GM19238 (cell line): Measurements from ENCODE around the gene PPM1A.

Experiments used
- DNase-seq: peaks from one replicate; pipeline ENCODE4 v3.0.0; 2011; ENCODE audit warnings: low spot score; ENCODE audit not compliant: insufficient read length

Gene PPM1A

DNA sequence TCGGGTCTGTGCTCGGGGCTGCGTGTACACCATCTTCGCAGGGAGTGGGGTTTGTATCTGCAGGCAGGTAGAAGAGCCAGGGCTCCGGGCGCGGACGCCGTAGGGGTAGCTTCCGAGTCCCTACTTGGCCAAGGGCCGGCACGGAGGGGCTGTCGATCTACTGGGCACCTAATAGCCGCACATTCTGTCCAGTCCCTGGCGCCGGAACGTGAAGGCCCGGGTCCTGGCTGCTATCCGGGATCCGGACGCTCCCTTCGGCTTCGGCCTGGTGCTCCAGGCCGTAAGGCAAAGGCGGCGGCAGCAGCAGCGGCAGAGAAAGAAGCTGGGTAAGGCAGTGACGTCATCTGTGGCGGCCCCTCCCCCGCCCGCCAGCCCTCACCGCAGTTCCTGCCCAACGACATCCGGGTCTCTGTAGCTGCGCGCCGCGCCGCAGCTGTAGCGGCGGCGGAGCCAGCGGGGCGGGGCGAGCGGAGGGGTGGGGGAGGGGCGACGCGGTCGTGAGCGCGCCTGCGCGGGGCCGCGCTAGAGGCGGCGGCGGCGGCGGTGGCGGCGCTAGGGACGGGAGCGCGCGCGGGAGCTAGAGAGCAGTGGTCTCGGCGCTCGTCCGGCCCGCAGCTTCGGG, at the start of gene PPM1A:
PPM1A (plus strand) TSS at position 525 of the 622 bp plus-strand sequence. CDS start 33,483 bp downstream, outside the sequence.
- peak; percentile 92 for DNase-seq

DNA sequence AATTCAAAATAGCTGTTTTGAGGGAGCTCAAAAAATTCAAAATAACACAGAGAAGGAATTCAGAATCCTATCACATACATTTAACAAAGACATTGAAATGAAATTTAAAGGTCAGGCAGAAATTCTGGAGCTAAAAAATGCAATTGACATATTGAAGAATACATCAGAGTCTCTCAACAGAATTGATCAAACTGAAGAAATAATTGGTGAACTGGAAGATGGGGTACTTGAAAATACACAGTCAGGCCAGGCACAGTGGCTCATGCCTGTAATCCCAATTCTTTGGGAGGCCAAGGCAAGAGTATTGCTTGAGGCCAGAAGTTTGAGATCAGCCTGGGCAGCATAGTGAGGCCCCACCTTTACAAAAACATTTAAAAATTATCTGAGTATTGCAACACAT, 49.7 kb upstream of the PPM1A start:
- DNase-seq, result no peak

DNA sequence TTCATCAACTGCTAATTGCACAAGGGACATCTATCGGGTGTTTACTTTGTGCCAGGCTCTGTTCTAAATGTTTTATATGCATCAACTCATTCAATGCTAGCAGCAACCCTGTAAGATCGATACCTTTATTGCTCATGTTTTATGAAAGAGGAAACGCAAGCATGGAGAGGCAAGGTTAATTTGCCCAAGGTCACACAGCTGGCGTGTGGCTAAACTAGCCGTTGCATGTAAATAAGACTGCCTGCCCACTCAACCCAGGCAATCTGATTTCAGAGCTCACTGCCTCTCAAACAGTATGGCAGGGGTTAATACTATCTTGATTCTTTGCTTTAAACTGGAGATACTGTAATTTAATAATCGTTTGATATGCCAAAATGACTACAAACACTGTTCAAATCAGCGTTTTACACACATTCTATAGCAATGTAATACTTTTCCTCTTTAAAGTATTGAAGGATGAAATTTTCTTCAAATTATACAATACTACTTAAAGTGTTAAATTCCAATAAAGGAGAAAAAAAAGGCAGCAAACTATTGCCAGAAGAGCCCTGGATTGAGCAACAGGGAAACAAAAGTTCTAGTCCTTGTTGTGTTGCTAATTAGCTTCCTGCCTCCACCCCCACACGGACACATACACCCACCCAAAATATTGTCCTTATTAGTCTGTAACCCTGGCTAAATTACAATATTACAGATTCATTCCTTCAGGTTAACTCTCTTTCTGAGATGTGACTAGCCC, 44.7 kb upstream of the PPM1A start:
- peak; percentile 22 for DNase-seq

DNA sequence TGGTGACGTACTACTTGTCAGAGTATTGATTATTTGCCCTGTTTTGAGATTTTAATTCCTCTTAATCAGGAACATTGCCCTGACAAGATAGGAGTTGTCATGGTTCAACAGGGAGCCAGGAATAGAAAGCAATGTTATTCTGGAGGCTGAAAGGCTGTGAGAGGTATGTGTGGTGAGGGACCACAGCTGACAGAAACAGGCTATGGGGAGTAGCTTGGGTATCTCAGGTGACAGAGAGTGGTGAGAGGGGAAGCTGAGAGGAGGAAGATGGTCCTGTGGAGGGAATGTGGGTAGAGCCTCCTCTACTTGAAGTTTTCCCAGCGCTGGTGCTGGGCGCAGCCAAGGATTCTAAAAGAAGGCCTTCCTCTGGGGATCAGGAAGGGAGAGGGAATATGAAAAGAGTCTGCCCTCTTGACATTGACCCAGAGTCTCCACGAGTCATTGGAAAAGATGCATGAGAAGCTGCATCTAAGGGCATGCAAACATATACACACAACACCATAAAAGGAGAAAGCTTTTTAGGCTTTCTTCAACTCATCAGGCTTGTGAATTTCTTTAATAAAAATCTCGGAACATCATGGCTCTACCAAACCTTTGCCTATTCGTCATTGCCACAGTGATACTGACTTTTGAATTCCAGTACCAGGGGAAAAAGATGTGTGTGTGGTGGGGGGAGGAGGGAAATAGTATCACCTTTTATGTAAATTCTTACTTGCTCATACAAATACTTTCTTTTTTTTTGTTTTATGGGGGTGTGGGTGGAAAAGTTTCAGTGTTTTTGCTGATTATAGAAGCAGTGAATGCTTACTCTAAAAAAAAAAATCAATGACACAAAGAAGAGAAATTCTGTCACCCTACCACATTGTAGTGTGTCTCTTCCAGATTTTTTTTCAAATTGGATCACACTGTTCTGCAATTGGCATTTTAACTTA, 43.9 kb upstream of the PPM1A start:
- DNase-seq, result no peak

DNA sequence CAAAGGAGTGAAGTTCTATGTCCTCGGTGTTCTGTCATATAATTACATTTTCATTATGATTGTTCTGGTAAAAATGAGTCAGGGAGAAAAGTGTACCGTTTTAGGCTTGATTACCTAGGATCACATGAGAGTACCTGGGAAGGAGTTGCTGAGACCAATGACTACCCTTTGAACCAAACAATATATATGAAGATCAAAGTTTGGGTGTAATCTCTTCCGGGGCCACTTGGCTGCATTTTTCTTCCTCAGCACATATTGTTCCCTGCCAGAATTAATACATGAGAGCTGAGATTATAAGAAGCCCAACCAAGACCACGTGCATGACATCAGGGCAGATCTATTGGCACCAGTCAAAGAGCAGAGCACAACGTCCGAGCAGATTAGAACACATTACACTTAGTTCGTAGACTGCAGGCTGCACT, 42.8 kb upstream of the PPM1A start:
- no peak for DNase-seq

DNA sequence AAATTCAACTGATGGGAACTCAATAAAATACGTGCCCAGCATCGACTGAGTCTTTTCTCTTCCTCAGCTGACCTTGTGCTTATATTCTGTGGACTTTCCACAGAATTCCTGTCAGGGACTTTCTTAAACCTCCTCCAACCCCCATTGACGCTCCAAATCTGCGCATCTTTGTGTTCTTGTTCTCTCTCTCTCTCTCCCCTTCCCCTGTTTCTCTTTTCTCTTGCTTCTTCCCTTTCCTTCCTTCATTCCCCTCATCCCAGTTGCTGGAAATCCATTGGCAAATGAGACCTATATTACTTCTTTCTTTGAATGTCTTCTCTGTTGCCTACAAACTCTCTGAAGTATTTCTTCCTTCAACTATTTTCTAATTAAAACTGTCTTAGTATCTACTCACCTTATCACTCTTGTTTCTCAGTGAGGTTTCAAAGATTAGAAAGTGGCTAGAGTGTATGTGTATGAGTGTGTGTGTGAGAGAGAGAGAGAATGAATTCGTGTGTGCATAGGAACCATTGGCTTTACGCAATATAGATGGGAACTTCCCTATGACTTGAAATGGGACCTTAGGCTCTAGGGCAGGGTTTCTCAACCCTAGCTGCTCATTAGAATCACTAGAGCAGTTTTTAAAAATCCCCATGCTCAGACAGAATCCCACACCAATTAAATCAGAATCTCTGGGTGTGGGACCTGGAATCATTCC, 42.0 kb upstream of the PPM1A start:
- DNase-seq, result no peak

DNA sequence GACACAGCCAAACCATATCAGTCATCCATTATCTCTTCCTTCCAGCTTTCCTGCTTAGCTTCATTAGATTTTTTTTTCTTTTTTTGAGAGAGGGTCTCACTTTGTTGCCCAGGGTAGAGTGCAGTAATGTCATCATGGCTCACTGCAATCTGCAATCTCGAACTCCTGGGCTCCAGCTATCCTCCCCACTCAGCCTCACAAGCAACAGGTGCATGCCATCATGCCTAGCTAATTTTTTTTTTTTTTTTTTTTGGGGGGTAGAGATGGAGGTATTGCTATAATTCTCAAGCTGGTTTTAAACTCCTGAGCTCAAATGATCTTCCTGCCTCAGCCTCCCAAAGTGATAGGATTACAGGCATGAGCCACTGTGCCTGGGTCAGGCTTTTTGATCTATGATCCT, 38.3 kb upstream of the PPM1A start:
- no peak for DNase-seq

DNA sequence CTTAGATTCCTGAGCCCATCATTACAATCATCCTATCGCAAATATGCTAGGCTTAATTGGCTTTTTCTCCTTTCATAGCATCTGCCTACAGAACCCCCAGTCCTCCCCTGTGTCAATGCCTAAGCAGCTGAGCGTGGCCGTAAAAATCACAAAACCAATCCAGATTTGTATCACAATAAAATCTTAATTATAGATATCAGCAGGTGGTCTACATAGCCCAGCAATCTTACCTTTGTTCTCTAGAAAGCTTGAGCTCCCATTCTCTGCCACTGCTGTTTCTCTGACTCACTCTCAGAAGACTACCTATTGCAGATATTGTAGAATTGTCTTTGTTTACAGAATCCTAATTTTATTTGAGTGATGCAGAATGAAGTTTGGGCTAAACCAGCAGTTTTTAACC, 37.9 kb upstream of the PPM1A start:
- DNase-seq, result no peak

DNA sequence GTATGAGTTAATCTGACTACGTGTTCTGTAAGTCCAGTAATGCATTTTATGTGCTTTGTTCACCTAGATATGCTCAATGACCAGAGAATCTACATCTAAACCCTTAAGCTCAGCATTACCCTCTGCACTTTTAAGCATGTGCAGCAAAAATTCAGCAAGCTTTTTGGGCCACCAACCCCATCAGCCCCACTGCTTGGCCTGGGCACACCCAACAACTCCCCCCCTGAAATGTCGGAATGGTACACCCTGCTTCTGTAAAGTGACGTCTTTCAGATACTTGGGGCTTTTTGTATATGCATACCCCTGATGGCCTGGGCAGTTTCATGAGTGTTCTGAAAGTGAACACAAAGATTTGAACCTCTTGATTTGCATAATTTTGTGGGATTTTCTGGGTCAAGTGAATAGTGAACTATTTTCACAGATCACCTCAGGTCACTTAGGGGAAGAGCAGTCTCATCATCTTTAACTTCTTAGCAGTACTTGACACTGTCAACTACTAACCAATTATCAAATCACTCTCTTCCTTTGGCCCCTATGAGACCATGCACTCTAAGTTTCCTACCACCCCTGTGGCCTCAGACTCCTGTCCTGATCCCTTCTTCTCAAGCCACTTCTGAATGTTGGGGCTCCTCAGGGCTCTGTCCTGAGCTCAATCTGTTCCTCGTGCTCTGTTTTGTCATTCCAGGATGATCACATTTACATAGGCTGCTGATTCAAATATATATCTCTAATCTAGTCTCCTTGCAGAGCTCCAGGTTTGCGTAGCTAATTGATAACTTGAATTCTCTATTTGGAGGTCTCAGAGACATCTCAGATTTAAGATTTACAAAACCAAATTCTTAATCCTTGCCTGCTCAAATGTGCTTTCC, 36.3 kb upstream of the PPM1A start:
- no peak for DNase-seq

DNA sequence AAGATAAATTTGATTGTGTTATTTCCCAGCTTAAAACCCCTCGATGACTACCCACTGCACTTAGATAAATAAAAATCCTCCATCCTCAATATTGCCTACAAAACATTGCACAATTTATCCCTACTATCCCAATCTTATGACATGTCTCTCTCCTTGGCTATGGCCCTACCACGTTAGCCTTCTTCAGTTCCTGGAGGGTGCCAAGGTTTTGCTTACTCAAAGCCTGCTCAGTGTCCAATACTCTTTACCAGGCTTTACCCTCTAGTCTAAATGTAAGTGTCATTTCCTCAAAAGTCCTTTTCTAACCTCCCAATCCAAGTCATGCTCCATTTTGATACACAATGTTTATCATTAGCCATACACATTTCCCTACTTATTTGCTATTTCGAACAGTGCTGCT, 35.0 kb upstream of the PPM1A start:
- no peak for DNase-seq

DNA sequence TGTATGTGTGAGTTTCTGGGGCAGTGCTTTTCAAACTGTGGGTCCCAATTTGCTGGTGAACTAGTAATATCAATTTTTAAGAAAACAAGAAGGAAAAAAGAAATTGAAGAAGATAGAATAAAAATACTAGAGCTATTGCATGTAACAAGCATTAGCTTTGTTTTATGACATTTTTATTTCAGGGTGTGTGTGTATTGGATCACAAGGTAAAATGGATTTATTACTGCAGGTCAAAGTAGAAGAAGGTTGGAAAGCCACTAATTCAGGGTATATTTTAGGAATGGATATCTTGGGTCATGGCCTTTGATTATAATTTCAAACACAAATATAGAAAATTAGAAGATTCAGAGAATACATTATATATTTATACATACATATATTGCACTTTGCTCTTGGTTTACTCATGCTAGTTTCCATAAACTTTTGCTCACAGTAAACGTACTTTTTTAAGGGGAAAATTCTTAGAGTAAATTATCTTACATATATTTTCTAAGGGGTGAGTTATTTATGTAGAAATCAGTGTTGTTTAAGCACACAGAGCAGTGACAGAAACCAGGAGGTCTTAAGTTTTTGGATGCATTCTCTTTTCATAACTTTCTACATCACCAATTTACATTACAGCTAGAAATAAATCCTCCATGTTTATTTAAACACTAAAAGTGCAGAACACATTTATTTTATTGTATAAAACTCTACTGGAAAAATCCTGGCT, 34.5 kb upstream of the PPM1A start:
- no peak for DNase-seq

DNA sequence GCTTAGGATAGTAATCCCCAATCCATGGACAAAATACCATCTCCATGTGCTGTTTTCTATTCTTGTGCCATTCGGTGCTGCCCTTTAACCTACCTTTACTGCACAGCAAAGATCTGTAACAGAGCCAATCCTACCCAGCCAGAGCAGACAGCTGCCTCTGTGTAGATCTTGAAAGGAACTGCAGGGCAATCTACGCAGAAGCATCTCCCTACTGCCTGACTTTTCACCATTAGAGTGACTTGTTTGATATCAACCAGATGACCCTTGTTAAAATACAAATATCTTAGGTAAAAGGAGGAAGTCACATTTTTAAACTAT, 33.9 kb upstream of the PPM1A start:
- no peak for DNase-seq

DNA sequence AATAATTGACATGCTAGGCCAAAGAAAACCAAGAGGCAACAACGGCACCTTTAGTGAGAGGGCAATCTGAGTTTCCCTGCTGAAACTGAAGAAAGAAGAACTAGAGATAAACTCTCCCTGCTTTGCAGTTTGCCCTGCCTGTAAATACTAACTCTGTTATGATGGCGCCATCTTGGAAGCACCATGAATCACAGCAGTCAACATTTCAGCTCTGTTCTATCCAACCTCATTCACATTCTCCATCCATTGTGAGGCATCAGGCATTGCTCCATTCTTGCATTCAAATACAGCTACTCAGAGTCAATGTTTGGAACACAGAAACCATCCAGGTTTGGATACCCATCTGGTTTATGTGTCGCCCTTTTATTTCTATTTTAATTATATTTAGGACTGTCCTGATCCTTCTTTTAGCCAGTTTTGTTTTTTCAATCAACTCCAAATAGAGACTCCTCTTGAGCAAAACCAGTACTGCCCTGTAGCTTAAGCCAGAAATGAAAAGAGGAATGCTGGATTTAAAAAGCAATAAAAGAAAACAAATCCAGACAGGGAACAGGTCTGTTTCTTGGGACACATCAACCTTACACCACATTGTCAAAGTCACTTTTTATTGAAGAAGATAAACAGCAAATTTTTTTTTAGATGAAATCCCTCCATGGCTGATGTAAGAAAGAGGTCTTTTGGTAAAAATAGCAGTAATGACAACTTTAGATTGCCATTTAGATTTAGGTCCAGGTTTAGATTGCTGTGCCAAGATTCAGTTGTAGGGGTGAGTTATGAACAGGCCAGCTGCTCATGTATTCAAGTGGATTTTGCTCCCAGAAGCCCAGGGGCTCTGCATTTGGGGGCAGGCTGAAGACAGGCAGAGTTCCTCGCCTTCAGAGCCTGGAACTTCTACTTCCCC, 33.3 kb upstream of the PPM1A start:
- DNase-seq, result no peak

DNA sequence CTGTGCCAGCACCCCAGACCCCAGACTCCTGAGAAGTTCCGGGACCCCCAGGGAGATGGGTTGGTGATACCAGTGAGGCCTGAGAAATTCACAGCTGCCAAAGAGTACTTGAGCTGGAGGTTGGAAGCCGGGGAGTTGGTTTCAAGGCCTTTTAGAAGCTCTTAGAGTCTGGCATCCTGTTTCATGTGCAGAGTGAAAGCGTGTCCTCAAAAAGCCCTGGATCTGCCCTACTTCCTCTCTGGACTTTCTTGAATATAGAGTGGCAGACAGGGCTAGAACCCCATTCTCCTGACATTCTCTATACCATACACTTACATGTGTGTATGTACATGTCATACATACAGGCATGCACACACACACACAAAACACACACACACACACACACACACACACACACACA, 31.3 kb upstream of the PPM1A start:
- no peak for DNase-seq

DNA sequence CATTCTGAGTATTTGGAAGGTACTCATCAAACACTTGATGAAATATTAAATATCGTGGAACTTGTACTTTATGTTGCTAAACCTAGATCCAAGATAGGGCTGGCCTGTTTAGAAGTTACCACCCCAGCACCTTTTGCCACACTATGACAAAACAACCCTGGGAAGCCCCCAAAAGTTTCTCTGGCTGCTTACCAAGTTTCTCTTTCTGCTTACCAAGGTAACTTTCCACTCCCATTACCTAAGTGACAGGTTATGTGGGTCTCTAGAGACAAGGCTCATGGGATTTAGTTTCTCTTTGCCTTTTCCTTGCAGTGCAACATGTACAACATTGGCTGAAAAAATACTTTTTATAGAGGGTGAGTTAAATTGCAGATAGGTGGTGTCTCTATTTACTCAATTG, 28.9 kb upstream of the PPM1A start:
- no peak for DNase-seq

DNA sequence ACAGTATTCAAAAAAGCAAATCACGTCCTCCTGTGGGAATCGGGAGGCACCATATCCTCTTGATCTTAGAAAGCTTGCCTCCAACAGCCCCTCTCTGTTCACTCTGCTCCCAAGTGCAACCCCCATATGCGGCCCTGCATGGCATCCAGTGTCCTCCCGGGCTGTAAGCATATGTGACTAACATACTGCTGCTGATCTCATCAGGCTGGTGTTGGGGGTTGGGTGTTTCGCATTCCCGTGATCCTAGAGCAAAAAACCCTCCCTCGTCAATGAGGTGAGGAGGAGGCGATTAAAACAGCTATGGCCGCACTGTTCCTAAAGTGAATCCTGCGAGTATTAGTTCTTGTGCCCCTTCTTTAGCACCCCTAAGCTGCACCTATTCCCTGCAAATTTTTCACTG, 28.1 kb upstream of the PPM1A start:
- no peak for DNase-seq

DNA sequence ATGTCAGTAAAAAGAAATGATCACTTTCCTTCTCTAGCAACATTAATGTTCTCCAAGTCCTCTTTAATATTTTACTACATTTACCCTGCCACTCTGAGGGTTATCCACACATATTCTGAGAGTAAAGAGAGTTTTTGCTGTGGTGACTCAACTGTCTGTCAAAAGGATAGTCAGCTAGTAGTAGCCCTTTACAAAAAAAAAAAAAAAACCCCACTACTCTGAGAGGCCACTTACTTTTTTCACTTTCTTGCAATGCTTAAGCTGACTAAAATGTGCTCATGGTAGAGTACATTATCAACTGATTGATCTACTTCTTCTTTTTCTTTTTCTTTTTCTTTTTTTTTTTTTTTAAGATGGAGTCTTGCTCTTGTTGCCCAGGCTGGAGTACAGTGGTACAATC, 27.6 kb upstream of the PPM1A start:
- DNase-seq, result no peak

DNA sequence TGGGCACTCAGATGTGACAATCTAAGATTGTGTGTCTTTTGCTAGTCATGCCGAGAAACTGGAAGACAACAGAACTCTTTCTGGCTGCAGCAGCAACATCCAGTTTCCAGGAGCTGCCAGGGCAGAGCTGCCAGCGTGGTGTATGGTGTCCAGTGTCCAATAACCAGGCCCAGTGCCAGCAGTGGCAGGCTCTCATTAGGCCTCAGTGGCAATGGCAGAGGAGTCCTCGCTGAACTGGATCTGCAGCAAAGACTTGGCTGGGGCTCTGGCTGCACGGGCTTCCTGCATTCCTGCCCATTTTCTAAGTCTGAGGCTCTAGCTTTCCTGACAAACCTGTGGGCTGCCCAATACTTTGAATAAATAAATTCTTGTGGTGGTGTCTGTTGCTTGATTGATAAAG, 26.2 kb upstream of the PPM1A start:
- no peak for DNase-seq

DNA sequence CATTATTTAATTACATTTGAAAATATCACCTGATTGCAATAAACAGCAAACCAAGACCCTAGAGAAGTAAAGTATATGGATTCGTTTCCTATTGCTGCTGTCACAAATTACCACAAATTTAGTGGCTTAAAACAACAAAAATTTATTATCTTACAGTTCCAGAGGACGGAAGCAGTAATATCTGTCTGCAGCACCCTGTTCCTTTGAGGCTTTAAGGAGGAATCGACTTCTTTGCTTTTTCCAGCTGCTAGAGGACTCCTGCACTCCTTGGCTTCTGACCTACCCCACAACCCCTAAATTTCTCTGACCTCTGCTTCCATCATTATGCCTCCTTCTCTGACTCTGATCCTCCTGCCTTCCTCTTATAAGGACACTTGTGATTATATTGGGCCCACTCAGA, 23.8 kb upstream of the PPM1A start:
- DNase-seq, result no peak
